GM18951 (cell line): ENCODE results near the gene TIFAB.
"Not testable (repeated sequence)": the region's sequence is repeated elsewhere in the genome, so short reads cannot be mapped to it uniquely, and the experiment has no call there.

Experiments
- POLR2A ChIP-seq: IDR thresholded peaks from 4 replicates; pipeline ENCODE4 v1.6.1; 2011; ENCODE audit warnings: mild to moderate bottlenecking; ENCODE audit not compliant: insufficient read length, insufficient read depth; ENCODE audit errors: extremely low read depth
- in situ Hi-C: fragments of 300-500 bp; cut with MboI; formaldehyde crosslinking; loops from one replicate; pipeline ENCODE4 v1.12.0; 2022; ENCODE audit warnings: low sequenced_read_pairs, mixed read lengths, inconsistent platforms; ENCODE audit not compliant: unreplicated experiment

TIFAB gene

GRCh38 chr5:135452321-135453030, at the start of gene TIFAB:
TSS of gene TIFAB (minus strand) at chr5:135452351. CDS start at chr5:135449939, 2,412 bp downstream.
- TF ChIP-seq POLR2A, result no peak
- in situ Hi-C loops, result no loop called here

GRCh38 chr5:135498637-135498995, 46.5 kb upstream of the TIFAB start:
- in situ Hi-C loops, result no loop called here
- TF ChIP-seq POLR2A, result no peak

GRCh38 chr5:135497971-135498636, 46.0 kb upstream of the TIFAB start:
- in situ Hi-C loops, result no loop called here
- TF ChIP-seq POLR2A, result no peak

GRCh38 chr5:135495531-135495930, 43.4 kb upstream of the TIFAB start:
- in situ Hi-C loops, result not testable (repeated sequence)

- in situ Hi-C loops, result no loop called here
- TF ChIP-seq POLR2A, result no peak
Measured at GRCh38 chr5:135494196-135494595, 42.0 kb upstream of the TIFAB start.

GRCh38 chr5:135493406-135494180, 41.4 kb upstream of the TIFAB start:
- TF ChIP-seq POLR2A, result no peak
- in situ Hi-C loops, result no loop called here

- in situ Hi-C loops, result no loop called here
- TF ChIP-seq POLR2A, result no peak
Measured at GRCh38 chr5:135492319-135492626, 40.1 kb upstream of the TIFAB start.

GRCh38 chr5:135491552-135492318, 39.6 kb upstream of the TIFAB start:
- in situ Hi-C loops, result no loop called here
- no peak for TF ChIP-seq POLR2A

GRCh38 chr5:135491038-135491551, 38.9 kb upstream of the TIFAB start:
- no peak for TF ChIP-seq POLR2A
- in situ Hi-C loops, result no loop called here

GRCh38 chr5:135490245-135491037, 38.3 kb upstream of the TIFAB start:
- no peak for TF ChIP-seq POLR2A
- in situ Hi-C loops, result no loop called here

GRCh38 chr5:135489466-135490244, 37.5 kb upstream of the TIFAB start:
- no peak for TF ChIP-seq POLR2A
- in situ Hi-C loops, result no loop called here

- in situ Hi-C loops, result no loop called here
- TF ChIP-seq POLR2A, result no peak
Measured at GRCh38 chr5:135488727-135489465, 36.7 kb upstream of the TIFAB start.
